ENCODE measurements around the gene GHITM. TPM values are rescaled to one million over a fixed set of nuclear protein-coding genes. Genes with fewer than 3 reads are reported as not detected.

Gene GHITM
- total and polyA plus RNA-seq, 2 of the 4 experiments (the other 2 are of a cell fraction), result 103 to 185 TPM

- CTCF ChIA-PET, result no interaction called here
- ATAC-seq (ENCODE audit: low read depth), result no peak
- no peak overlapping the region for H2BK120ac ChIP-seq (ENCODE audit: low read depth, low read length)
These were observed 37.6 kb downstream of the GHITM start for GRCh38 chr10:84176836-84177474.

More at GRCh38 chr10:84176836-84177474, 37.6 kb downstream of the GHITM start:
- POLR2A ChIA-PET (ENCODE audit: unreplicated experiment), result no interaction called here
- H3K36me3 ChIP-seq (ENCODE audit: control insufficient read depth, insufficient read depth, low read length), result no peaks in the 10 kb centered on the region
- H2BK20ac ChIP-seq (ENCODE audit: low read depth, low read length), result no peak overlapping the region
- no peak overlapping the region for H2AK9ac ChIP-seq (replicated peaks; ENCODE audit: low read depth, low read length, poor library complexity)
- DNase-seq, result no peak
- intact Hi-C loops (cut with micrococcal nuclease), result no loop called here
- H3K9me3 ChIP-seq (ENCODE audit: control insufficient read depth, insufficient read depth, low read length), result no peaks in the 10 kb centered on the region
- no peak overlapping the region for H4K91ac ChIP-seq (ENCODE audit: insufficient read depth, low read depth, low read length)
- 0 out of 2 replicates have a peak, but pooled peaks cover 4% of the 10 kb centered on the region for H3K9me1 ChIP-seq (ENCODE audit: insufficient read depth, low read length)
- H3K18ac ChIP-seq (ENCODE audit: low read depth, low read length), result no peak overlapping the region
- no peak overlapping the region for H2BK5ac ChIP-seq (ENCODE audit: low read depth, low read length, poor library complexity, severe bottlenecking)
- H3K4ac ChIP-seq (ENCODE audit: low read depth, low read length), result no peak overlapping the region
- no peaks in the 10 kb centered on the region for H4K20me1 ChIP-seq (ENCODE audit: insufficient read depth, low read length)
- H3K27ac ChIP-seq (ENCODE audit: insufficient read depth, low read length), result no peak overlapping the region
- H3K9ac ChIP-seq (ENCODE audit: low read depth, low read length), result no peak overlapping the region
- H3K56ac ChIP-seq (ENCODE audit: extremely low read depth, insufficient read depth, low read length), result no peak overlapping the region
- H2AK5ac ChIP-seq (ENCODE audit: low read depth, low read length), result no peak overlapping the region
- no CpG with 5 or more reads among the region's 4 CpGs for WGBS, 2 experiments (ENCODE audit: extremely low coverage in 2 of 2, insufficient read length in 1 of 2)
- no peak overlapping the region for H4K5ac ChIP-seq (ENCODE audit: low read depth, low read length)
- H3K79me1 ChIP-seq (ENCODE audit: low read depth in 1 of 2, low read length in 2 of 2), result no peaks in the 10 kb centered on the region
- no peak overlapping the region for H3K4me3 ChIP-seq (ENCODE audit: insufficient read depth, low read depth, low read length)
- no peaks in the 10 kb centered on the region for H3K4me1 ChIP-seq (ENCODE audit: control insufficient read depth, insufficient read depth, low read length)
- dilution Hi-C loops (cut with HindIII; ENCODE audit: low sequenced_read_pairs, unreplicated experiment), result no loop called here
- no peak overlapping the region for H4K8ac ChIP-seq (ENCODE audit: low read depth in 2 of 2, low read length in 2 of 2)
- BruUV-seq (replicated peaks), result no TSS peak
- H3K4me2 ChIP-seq (ENCODE audit: low read depth, low read length), result no peak overlapping the region
- no peak overlapping the region for H3K14ac ChIP-seq (replicated peaks; ENCODE audit: low read depth, low read length)
- no peak overlapping the region for H2BK15ac ChIP-seq (ENCODE audit: low read depth, low read length)
- no peaks in the 10 kb centered on the region for H3K27me3 ChIP-seq (ENCODE audit: control insufficient read depth, insufficient read depth, low read length)
- no peak overlapping the region for H3K23ac ChIP-seq (ENCODE audit: low read depth, low read length)
- in situ Hi-C loops (cut with MboI; ENCODE audit: low sequenced_read_pairs), result no loop called here
- H2AFZ ChIP-seq (replicated peaks; ENCODE audit: low read length, poor library complexity), result no peak overlapping the region
- TF ChIP-seq RAD21 (IDR thresholded peaks at IDR 0.05; ENCODE audit: low read length) (no peak), USF2 (IDR thresholded peaks at IDR 0.05; ENCODE audit: low read depth, low read length) (no peak), ELK1 (IDR thresholded peaks at IDR 0.05; ENCODE audit: borderline replicate concordance, low read depth, low read length) (no peak), BHLHE40 (IDR thresholded peaks at IDR 0.05; ENCODE audit: low read depth, low read length) (no peak), POLR2A (IDR thresholded peaks at IDR 0.05; ENCODE audit: low read depth, low read length) (no peak), RCOR1 (IDR thresholded peaks at IDR 0.05; ENCODE audit: insufficient replicate concordance, low read length) (no peak), RFX5 (IDR thresholded peaks at IDR 0.05; ENCODE audit: low read depth, low read length) (no peak), FOS (IDR thresholded peaks at IDR 0.05; ENCODE audit: low read depth, low read length) (no peak), SMC3 (IDR thresholded peaks at IDR 0.05; ENCODE audit: low read depth, low read length) (no peak), MXI1 (IDR thresholded peaks at IDR 0.05; ENCODE audit: borderline replicate concordance, low read depth, low read length) (no peak), CEBPB (IDR thresholded peaks at IDR 0.05; ENCODE audit: low read depth, low read length) (no peak), MAZ (IDR thresholded peaks at IDR 0.05; ENCODE audit: borderline replicate concordance, low read depth, low read length) (no peak), NFE2L2 (IDR thresholded peaks at IDR 0.05; ENCODE audit: low read depth, low read length) (no peak), MAFK (IDR thresholded peaks at IDR 0.05; ENCODE audit: low read depth, low read length) (no peak)
- TF ChIP-seq, protein P1, sequence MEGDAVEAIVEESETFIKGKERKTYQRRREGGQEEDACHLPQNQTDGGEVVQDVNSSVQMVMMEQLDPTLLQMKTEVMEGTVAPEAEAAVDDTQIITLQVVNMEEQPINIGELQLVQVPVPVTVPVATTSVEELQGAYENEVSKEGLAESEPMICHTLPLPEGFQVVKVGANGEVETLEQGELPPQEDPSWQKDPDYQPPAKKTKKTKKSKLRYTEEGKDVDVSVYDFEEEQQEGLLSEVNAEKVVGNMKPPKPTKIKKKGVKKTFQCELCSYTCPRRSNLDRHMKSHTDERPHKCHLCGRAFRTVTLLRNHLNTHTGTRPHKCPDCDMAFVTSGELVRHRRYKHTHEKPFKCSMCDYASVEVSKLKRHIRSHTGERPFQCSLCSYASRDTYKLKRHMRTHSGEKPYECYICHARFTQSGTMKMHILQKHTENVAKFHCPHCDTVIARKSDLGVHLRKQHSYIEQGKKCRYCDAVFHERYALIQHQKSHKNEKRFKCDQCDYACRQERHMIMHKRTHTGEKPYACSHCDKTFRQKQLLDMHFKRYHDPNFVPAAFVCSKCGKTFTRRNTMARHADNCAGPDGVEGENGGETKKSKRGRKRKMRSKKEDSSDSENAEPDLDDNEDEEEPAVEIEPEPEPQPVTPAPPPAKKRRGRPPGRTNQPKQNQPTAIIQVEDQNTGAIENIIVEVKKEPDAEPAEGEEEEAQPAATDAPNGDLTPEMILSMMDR (conservative IDR thresholded peaks at IDR 0.05; ENCODE audit: low read depth, low read length), result no peak
